CD14-positive monocyte (primary cell): ENCODE measurements around the gene NNMT. TPM values are rescaled to one million over a fixed set of nuclear protein-coding genes. Genes with fewer than 3 reads are reported as not detected.

Experiments used
- DNase-seq, 3 donors: peaks; one replicate each; pipeline ENCODE4 v3.0.0-alpha.2; 2011 to 2022
- H2AFZ ChIP-seq: 2 replicates; pipeline ENCODE4 v1.6.0; 2012; ENCODE audit warnings: mild to moderate bottlenecking, low read depth, low read length, inconsistent platforms; ENCODE audit not compliant: insufficient read depth, poor library complexity, severe bottlenecking
- H3K27ac ChIP-seq, 2 donors: 1 replicate in 1 of 2; 2 replicates in 1 of 2; pipeline ENCODE4 v1.5.1; 2012 to 2013; ENCODE audit warnings: low read length in 2 of 2, control low read depth in 1 of 2, inconsistent platforms in 1 of 2, low read depth in 1 of 2, mild to moderate bottlenecking in 1 of 2
- H3K27me3 ChIP-seq, 2 donors: one replicate each; pipeline versions ENCODE4 v1.6.0 to v1.6.1; 2011 to 2013; ENCODE audit warnings: low read length in 2 of 2; ENCODE audit not compliant: control insufficient read depth in 2 of 2, insufficient read depth in 2 of 2
- H3K36me3 ChIP-seq, 2 donors: replicated peaks in 1 of 2; 1 replicate in 1 of 2; 2 replicates in 1 of 2; pipeline versions ENCODE4 v1.5.1 to v1.6.1; 2012 to 2013; ENCODE audit warnings: low read length in 2 of 2, control low read depth in 1 of 2, inconsistent platforms in 1 of 2, mild to moderate bottlenecking in 1 of 2; ENCODE audit not compliant: insufficient read depth in 2 of 2, control insufficient read depth in 1 of 2
- H3K4me1 ChIP-seq, 2 donors: 1 replicate in 1 of 2; 2 replicates in 1 of 2; pipeline versions ENCODE4 v1.5.1 to v1.6.1; 2012 to 2013; ENCODE audit warnings: low read length in 2 of 2, control low read depth in 1 of 2, inconsistent platforms in 1 of 2, mild to moderate bottlenecking in 1 of 2, moderate library complexity in 1 of 2; ENCODE audit not compliant: insufficient read depth in 2 of 2, control insufficient read depth in 1 of 2
- H3K4me2 ChIP-seq: replicated peaks from 2 replicates; pipeline ENCODE3; 2012; ENCODE audit warnings: low read length, moderate library complexity, mild to moderate bottlenecking; ENCODE audit not compliant: poor library complexity, severe bottlenecking; ENCODE audit errors: extremely low read depth
- H3K4me3 ChIP-seq, 3 experiments: fragments of 200-600 bp in 1 of 3; sonication (generic) in 1 of 3; replicated peaks in 1 of 3; 1 replicate in 2 of 3; 2 replicates in 1 of 3; pipeline ENCODE4 v1.5.1; 2011 to 2013; ENCODE audit warnings: low read length in 3 of 3, mild to moderate bottlenecking in 3 of 3, control low read depth in 2 of 3, low read depth in 2 of 3, inconsistent platforms in 1 of 3, moderate library complexity in 1 of 3
- H3K79me2 ChIP-seq: 2 replicates; pipeline ENCODE4 v1.6.0; 2012; ENCODE audit warnings: mild to moderate bottlenecking, control low read depth, inconsistent platforms, low read length, moderate library complexity; ENCODE audit not compliant: insufficient read depth
- H3K9ac ChIP-seq: 2 replicates; pipeline ENCODE4 v1.6.0; 2017; ENCODE audit warnings: low read length, mild to moderate bottlenecking; ENCODE audit not compliant: insufficient read depth, poor library complexity, severe bottlenecking
- H3K9me3 ChIP-seq, 2 donors: replicated peaks in 1 of 2; 1 replicate in 1 of 2; 2 replicates in 1 of 2; pipeline versions ENCODE4 v1.5.1 to v1.6.1; 2012 to 2013; ENCODE audit warnings: low read length in 2 of 2, control low read depth in 1 of 2; ENCODE audit not compliant: control insufficient read depth in 1 of 2, insufficient read depth in 1 of 2
- H4K20me1 ChIP-seq: 2 replicates; pipeline ENCODE4 v1.6.0; 2012; ENCODE audit warnings: mild to moderate bottlenecking, low read length, control low read depth, moderate library complexity; ENCODE audit not compliant: insufficient read depth
- H3K27ac Mint-ChIP-seq, 7 donors: one replicate each; pipeline ENCODE4 v1.8.0; 2020; ENCODE audit warnings: mild to moderate bottlenecking in 7 of 7, mixed read lengths in 7 of 7, moderate library complexity in 6 of 7, inconsistent platforms in 2 of 7
- H3K27me3 Mint-ChIP-seq, 3 donors: one replicate each; pipeline ENCODE4 v1.8.0; 2021 to 2022; ENCODE audit warnings: low read depth in 3 of 3, mild to moderate bottlenecking in 3 of 3, mixed read lengths in 3 of 3, moderate library complexity in 3 of 3, inconsistent platforms in 1 of 3
- H3K36me3 Mint-ChIP-seq, 2 donors: one replicate each; pipeline ENCODE4 v1.8.0; 2020; ENCODE audit warnings: mixed read lengths in 2 of 2, inconsistent platforms in 1 of 2, mild to moderate bottlenecking in 1 of 2
- H3K4me1 Mint-ChIP-seq: one replicate; pipeline ENCODE4 v1.8.0; 2020; ENCODE audit warnings: mild to moderate bottlenecking, mixed read lengths
- H3K4me3 Mint-ChIP-seq, 2 donors: one replicate each; pipeline ENCODE4 v1.8.0; 2020; ENCODE audit warnings: mild to moderate bottlenecking in 2 of 2, mixed read lengths in 2 of 2, moderate library complexity in 1 of 2
- H3K9me3 Mint-ChIP-seq, 7 donors: one replicate each; pipeline ENCODE4 v1.8.0; 2020 to 2022; ENCODE audit warnings: mixed read lengths in 7 of 7, mild to moderate bottlenecking in 6 of 7, moderate library complexity in 6 of 7, inconsistent platforms in 2 of 7
- CTCF ChIP-seq: fragments of 200-600 bp; IDR thresholded peaks from one replicate; pipeline ENCODE4 v1.8.0; 2022; ENCODE audit warnings: antibody characterized with exemption, mild to moderate bottlenecking
- WGBS: methylation state at CpG from one replicate; pipeline ENCODE4 v1.1.5; 2013; ENCODE audit warnings: missing lambda C conversion rate; ENCODE audit not compliant: insufficient coverage; 5-methylcytosine and 5-hydroxymethylcytosine counted together
- intact Hi-C, 2 donors: fragments of 100-400 bp; cut with micrococcal nuclease; formaldehyde crosslinking; loops; one replicate each; pipeline versions ENCODE4 v1.15.0 to v1.15.1; 2023
- polyA plus RNA-seq, 3 donors: library from polyadenylated mRNA; depleted of rRNA in 1 of 3; unstranded in 2 of 3; stranded (reverse) in 1 of 3; fragments of 300-500 nt in 2 of 3; fragments of >200 nt in 1 of 3; fragmentation: Illumina TruSeq in 2 of 3; gene quantifications; 1 replicate in 2 of 3; 2 replicates in 1 of 3; pipeline ENCODE4 v1.2.3, GENCODE V29; 2012 to 2021

The NNMT gene
- polyA plus RNA-seq, 3 donors, result not detected

DNA sequence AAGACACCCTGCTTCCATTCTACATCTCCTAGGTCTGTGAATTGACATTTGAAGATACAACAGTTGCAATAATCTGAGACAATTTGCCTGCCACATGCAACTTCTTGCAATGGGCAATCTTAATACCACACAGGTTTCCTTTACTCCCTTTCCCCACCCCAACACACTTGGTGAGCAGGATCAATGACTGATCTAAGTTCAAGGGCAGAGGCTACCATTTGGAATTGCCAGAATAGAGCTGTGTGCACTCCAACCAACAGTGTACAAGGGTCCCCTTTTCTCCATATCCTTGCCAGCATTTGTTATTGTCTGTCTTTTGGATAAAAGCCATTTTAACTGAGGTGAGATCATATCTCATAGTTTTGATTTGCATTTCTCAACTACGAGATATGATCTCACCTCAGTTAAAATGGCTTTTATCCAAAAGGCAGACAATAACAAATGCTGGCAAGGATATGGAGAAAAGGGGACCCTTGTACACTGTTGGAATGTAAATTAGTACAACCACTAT is 2.9 kb upstream of the NNMT start:
- no peak for TF ChIP-seq CTCF
- no peak overlapping the region for H3K4me2 ChIP-seq
- no peak overlapping the region for H3K27ac Mint-ChIP-seq
- no peak overlapping the region for H3K4me3 ChIP-seq
- H3K4me1 ChIP-seq, result no peaks in the 10 kb centered on the region
- intact Hi-C loops, result no loop called here
- no CpG with 5 or more reads among the region's 1 CpG for WGBS
- H3K27ac ChIP-seq, result no peak overlapping the region
- H3K9me3 ChIP-seq, result no peaks in the 10 kb centered on the region
- no peak for DNase-seq
- H2AFZ ChIP-seq, result no peak overlapping the region
- no peaks in the 10 kb centered on the region for H3K36me3 ChIP-seq
- no peaks in the 10 kb centered on the region for H3K27me3 ChIP-seq
- H3K79me2 ChIP-seq, result no peaks in the 10 kb centered on the region
- H3K9me3 Mint-ChIP-seq, result peaks cover 0 to 5% (median 0%) of the 10 kb centered on the region in 7 donors
- no peak overlapping the region for H3K9ac ChIP-seq
- H4K20me1 ChIP-seq, result no peaks in the 10 kb centered on the region
- H3K36me3 Mint-ChIP-seq, result no peaks in the 10 kb centered on the region
- peaks cover 0 to 4% (median 2%) of the 10 kb centered on the region in 3 donors for H3K27me3 Mint-ChIP-seq
- no peak overlapping the region for H3K4me3 Mint-ChIP-seq
- peaks cover 2% of the 10 kb centered on the region for H3K4me1 Mint-ChIP-seq

DNA sequence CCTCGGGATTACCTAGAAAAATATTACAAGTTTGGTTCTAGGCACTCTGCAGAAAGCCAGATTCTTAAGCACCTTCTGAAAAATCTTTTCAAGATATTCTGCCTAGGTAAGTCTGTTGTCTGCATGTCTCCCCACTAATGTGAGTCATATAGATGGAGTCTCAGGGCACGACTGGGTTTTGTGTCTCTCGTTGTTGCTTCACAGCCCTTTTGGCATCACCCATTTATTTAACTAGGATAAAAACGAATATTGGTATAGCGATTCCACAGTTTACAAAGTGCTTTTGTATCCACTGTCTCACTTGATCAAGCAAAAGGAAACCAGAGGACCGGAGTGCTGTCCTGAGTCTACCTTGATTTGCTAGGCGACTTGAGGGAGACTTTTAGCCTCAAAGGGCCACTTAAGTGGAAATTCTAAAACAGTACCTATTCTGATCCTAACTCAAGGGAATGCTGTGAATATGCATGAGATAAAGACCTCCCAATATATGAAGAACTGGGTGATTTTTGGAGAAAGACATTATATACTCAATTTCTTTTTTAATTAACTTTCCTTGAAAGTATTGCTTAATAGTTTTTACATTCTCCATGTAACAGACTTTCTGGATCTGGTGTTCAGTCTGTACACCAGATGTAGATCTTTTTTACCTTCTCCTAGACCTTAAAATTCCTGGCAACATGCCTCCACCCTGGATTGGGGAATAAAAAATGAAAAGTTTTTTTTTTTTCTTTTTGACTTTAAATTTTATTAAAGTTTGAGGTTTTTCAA is 590 bp downstream of the NNMT start:
- DNase-seq, result no peak
- Mint-ChIP-seq H3K27ac (no peak overlapping the region), H3K4me3 (no peak overlapping the region), H3K9me3 (peaks cover 0 to 9% (median 0%) of the 10 kb centered on the region in 7 donors), H3K36me3 (no peaks in the 10 kb centered on the region), H3K27me3 (peaks cover 0 to 4% (median 2%) of the 10 kb centered on the region in 3 donors), H3K4me1 (no peaks in the 10 kb centered on the region)
- Histone ChIP-seq H2AFZ (no peak overlapping the region), H3K4me1 (no peaks in the 10 kb centered on the region), H3K36me3 (no peaks in the 10 kb centered on the region), H4K20me1 (no peaks in the 10 kb centered on the region), H3K27ac (no peak overlapping the region), H3K4me2 (no peak overlapping the region), H3K9ac (no peak overlapping the region), H3K4me3 (no peak overlapping the region), H3K79me2 (no peaks in the 10 kb centered on the region), H3K27me3 (no peaks in the 10 kb centered on the region), H3K9me3 (no peaks in the 10 kb centered on the region)
- intact Hi-C loops, result no loop called here
- TF ChIP-seq CTCF, result no peak
- WGBS, result 91% methylated on average over 3 of the region's 7 CpGs
